ENCODE data around the gene RHOF.
"Not testable (repeated sequence)": the region's sequence is repeated elsewhere in the genome, so short reads cannot be mapped to it uniquely, and the experiment has no call there.

The RHOF gene

GRCh38 chr12:121773011-121773777 is 20.3 kb downstream of the RHOF start:
- peak; percentile 80 for DNase-seq (ENCODE audit: low spot score)

DNA sequence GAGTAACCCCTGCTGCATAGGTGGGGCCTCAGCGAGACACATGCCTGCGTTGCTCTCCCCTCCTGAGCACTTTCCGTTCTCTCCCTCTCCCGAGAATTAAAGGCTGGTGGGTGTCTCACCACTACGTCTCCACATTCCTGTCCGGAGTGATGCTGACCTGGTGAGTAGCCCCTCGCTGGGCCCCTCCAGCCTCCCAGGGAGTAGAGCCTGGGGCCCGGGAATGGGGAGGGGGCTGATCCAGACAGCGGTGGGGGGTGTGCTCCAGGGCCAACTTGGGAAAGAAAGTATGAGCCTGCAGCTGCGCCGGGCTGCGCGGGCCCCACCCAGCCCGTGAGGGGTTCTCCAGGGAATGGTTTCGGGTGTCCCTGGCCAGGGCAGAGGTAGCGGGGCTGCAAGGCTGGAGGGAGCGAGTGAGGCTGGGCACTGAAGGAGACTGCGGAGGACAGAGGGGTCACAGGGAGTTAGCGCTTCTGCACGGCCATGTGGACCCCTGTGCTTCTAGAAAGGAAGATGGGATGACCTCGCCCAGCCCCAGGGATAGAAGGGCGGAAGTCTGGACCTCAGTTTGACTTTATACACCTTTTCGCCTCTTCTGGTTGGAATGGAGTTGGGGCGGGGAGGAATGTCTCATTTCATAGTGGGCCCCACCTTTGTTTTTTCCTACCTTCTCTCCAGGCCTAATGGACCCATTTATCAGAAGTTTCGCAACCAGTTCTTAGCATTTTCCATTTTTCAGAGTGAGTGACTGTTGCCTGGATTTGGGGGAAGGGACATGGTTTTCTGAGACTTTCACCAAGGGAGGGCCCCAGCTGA is 22.5 kb downstream of the RHOF start:
- no peak for DNase-seq (ENCODE audit: low spot score)

GRCh38 chr12:121770388-121770787 is 23.1 kb downstream of the RHOF start:
- no peak for DNase-seq (ENCODE audit: low spot score)

DNA sequence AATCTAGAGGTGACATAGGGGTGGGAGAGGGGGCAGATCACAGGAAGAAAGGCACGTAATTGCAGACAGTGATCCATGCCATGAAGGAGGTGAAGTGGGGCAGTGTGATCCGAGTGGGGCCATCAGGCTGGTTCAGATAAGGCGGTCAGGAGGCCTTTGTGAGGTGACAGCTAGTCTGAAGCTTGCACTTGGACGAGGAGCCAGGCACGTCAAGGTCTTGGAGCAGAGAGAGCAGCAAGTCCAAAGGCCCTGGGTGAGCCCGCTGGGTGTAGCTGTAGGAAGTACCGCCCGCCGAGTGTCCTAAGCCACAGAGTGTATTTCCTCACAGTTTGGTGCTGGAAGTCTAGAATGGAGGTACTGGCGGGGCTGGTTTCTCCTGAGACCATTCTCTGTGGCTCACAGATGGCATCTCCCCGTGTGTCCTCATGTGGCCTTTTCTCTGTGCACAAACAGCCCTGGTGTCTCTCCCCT is 23.6 kb downstream of the RHOF start:
- no peak for DNase-seq (ENCODE audit: low spot score)

DNA sequence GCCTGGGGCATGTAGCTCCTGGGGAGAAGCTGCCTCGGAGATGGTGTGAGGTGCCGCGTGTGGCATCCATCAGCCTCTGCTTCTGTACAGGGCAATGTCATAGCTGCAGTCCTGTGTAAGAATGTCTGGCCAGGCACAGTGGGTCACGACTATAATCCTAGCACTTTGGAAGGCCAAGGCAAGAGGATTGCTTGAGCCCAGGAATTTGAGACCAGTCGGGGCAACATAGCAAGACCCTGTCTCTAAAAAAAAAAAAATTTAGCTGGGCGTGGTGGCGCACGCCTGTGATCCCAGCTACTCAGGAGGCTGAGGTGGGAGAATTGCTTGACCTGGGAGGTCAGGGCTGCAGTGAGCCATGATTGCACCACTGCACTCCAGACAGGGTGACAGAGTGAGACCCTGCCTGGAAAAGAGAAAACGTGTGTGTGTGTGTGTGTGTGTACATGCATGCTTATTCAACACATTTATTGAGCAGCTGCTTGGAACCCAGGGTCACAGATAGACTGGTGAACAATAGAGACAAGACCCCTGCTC is 24.1 kb downstream of the RHOF start:
- no peak for DNase-seq (ENCODE audit: low spot score)

- no peak for DNase-seq (ENCODE audit: low spot score)
Measured at GRCh38 chr12:121767525-121768016, 25.9 kb downstream of the RHOF start.

GRCh38 chr12:121766290-121767039 is 27.0 kb downstream of the RHOF start:
- no peak for DNase-seq (ENCODE audit: low spot score)

DNA sequence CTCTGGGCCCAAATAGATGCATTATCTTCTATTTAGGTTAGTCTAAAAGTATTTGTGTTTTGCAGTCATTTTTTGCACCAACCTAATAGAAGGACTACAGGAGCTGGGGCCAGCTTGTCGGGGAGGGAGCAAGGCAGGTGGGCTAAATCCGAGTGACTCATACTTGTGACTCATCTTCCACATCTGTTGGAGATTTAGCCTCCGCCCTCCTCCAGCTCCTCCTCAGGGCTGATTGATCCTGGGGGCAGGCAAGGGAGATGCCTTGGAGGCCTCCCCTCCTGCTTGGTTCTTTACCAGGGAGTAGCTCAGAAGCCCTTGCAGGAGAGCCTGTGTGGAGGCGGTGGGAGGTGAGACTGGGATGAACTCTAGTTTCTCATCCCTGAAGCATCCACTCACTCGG is 27.9 kb downstream of the RHOF start:
- DNase-seq (ENCODE audit: low spot score) = no peak

DNA sequence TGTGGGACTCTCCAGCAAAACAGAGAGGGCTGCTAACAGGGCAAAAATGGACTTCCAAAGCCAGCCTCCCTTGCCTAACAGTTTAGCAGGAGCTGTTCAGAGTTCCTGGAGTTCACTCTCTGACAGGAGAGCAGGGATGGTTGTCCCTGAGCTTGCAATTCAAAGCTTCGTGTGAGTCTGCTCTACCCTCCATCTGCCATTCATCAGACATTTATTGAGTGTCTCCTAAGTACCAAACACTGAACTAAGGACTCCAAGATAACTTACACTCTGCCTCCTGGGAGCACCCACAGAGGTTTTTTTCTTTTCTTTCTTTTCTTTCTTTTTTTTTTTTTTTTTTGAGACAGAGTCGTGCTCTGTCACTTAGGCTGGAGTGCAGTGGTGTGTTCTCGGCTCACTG is 28.7 kb downstream of the RHOF start:
- DNase-seq (ENCODE audit: low spot score) = no peak

DNA sequence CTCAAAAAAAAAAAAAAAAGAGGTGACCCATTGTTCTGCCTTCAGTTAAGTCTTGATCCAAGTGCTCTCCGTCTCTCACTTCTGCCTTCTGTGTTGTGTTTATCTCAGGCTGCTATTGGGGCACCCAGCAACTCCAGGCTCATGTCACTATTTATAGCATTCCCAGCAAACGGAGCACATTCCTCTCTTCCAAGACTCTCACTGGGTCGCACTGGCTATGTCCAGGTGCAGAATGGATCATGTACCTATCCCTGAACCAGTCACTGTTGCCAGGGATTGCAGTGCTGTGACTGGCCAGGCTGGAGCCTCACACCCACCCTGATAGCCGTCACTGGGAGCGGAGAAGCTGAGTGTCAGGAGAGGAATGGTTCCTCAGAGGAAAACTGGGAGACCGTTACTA is 31.2 kb downstream of the RHOF start:
- DNase-seq (ENCODE audit: low spot score) = no peak

DNA sequence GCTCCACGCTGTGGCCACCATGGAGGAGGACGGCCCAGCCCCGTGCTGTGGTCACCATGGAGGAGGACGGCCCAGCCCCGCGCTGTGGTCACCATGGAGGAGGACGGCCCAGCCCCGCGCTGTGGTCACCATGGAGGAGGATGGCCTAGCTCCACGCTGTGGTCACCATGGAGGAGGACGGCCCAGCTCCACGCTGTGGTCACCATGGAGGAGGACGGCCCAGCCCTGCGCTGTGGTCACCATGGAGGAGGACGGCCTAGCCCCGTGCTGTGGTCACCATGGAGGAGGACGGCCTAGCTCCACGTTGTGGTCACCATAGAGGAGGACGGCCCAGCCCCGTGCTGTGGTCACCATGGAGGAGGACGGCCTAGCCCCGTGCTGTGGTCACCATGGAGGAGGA is 35.0 kb downstream of the RHOF start:
- DNase-seq (ENCODE audit: low spot score) = not testable (repeated sequence)

GRCh38 chr12:121755591-121755990 is 37.9 kb downstream of the RHOF start:
- no peak for DNase-seq (ENCODE audit: low spot score)

DNA sequence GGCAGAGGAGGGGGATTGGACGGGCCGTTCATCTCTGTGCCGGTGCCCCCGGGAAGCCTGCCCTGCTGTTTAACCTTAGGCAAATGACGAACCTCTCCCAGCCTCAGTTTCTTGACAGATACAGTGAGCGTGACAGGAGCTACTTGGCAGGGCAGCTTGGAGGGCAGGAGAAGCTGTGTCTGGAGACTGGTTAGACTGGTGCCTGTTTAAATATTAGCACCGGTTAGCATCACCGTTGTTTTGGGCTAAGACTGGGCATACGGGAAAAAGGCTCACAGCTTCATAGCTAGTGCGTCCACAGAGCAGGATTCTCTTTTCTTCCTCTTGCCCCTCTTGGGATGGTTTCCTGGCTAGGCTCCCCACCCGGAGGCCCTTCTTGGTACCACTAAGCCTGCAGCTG is 38.7 kb downstream of the RHOF start:
- no peak for DNase-seq (ENCODE audit: low spot score)

DNA sequence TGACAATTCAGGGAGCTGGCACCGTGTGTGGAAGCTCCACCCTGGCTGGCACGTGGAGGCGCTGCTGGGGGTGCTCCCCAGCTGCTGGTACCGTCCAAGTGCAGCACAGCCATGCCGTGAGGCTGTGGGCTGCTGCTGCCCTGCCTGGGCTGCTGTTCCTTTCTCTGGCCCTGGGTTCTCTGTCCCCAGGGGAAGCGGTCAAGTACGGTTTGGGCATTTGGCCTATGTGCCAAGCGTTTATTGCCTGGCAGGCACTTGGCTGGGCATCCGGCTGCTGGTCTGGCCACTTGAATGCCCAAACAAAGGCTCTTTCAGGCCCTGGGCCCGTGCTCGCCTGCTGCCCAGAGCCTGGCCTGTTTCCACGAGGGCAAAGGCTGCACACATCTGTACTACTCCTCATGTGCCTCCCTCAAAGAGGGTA is 39.6 kb downstream of the RHOF start:
- no peak for DNase-seq (ENCODE audit: low spot score)

DNA sequence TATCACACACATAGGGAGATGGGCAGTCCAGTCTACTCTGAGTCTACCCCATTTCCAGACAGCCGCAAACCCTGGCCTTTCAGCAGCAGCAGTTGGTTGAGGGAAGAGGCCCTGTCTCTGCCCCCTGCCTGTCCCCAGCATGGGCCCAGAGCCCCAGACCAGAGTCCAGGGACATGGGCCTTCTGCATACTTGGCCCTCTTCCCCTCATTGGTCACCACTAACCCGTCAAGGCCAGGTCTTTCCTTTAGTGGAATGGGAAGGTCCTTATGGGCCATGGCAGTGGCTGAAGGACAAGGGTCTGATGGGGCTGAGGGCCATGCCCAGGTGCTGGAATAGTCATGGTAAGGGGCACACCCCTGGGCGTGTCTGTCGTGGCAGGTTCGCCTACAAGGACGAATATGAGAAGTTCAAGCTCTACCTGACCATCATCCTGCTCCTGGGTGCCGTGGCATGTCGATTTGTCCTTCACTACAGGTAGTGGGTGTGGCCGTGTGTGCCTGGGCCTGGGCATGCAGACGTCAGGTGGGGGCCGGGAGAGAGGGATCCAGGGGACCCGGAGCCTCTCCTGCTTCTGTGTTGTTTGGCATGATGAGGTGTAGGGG is 41.6 kb downstream of the RHOF start:
- DNase-seq (ENCODE audit: low spot score) = no peak

DNA sequence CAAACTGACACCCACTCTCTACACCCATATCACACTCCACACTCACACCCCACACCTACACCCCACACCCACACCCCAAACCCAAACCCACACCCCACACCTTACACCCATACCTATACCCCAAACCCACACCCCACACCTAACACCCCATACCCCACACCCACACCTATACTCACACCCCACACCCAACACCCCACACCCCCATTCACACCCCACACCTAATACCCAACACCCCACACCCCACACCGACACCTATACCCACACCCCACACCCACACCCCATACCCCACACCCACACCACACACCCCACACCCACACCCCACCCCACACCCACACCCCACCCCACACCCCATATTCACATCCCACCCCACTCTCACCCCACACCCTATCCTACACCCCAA is 42.5 kb downstream of the RHOF start:
- no peak for DNase-seq (ENCODE audit: low spot score)

DNA sequence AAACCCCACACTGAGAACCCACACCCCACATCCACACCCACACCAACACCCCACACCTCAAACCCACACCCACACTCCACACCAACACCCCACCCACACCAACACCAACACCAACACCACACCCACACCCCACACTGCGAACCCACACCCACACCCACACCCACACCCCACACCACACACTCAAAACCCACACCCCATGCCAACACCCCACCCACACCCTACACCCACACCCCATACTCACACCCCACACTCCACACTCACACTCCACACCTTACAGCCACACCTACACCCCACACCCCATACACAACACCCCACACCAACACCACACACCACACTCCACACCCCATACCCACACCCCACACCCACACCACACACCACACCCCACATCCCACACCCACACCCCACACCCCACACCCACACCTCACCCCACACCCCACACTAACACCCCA is 43.0 kb downstream of the RHOF start:
- peak; percentile 6 for DNase-seq (ENCODE audit: low spot score)

DNA sequence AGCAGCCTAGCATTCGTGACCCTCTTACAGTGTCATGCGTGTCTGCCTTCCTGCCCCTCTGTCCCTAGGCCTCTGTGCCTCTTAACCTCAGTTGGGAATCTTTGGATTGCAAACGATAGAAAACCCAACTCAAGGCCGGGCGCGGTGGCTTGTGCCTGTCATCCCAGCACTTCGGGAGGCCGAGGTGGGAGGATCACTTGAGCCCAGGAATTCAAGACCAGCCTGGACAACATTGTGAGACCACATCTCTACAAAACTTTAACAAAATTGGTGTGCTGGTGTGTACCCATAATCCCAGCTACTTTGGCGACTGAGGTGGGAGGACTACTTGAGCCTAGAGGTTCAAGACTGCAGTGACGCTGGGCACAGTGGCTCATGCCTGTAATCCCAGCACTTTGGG is 44.2 kb downstream of the RHOF start:
- no peak for DNase-seq (ENCODE audit: low spot score)

- DNase-seq (ENCODE audit: low spot score) = peak; percentile 6
Measured at GRCh38 chr12:121748571-121749265, 44.8 kb downstream of the RHOF start.

- DNase-seq (ENCODE audit: low spot score) = no peak
Measured at GRCh38 chr12:121748218-121748570, 45.3 kb downstream of the RHOF start.

DNA sequence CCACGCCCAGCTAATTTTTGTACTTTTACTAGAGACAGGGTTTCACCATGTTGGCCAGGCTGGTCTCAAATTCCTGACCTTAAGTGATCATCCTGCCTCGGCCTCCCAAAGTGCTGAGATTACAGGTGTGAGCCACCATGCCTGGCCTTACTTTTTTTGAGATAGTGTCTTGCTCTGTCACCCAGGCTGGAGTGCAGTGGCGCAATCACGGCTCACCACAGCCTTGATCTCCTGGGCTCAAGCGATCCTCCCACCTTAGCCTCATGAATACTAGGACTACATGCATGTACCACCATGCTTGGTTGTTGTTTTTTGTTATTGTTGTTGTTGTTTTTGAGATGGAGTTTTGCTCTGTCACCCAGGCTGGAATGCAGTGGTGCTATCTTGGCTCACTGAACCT is 47.9 kb downstream of the RHOF start:
- DNase-seq (ENCODE audit: low spot score) = not testable (repeated sequence)

Data from CD4-positive, alpha-beta T cell treated with Interleukin-15 for 4 hours (primary cell).